SIG-M5 treated with dmso at 0.1 percent for 504 hours (cell line): Measurements from ENCODE around the gene SHLD1.

Experiments
- DNase-seq: peaks from one replicate; lab custom pipeline; 2025; ENCODE audit not compliant: unreplicated experiment; lab: John Stamatoyannopoulos, UW

The SHLD1 gene

DNA sequence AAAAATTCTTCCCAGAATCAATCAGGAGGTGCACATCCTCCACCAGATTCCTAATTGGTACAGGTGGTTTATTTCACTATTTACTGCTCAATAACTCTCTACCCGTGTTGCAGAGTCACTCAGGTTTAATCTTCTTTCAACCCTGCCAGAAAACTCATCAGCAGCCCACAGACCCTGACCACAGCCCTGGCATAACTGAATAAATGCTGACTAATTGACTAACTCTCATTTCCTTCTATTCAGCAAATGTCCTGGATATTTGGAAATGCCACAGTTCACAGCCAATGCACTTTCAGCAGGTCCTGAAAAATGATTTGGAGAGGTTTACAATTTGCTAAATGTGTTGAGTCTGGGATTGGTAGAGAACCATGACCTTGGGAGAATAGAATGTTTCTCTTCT is 137.8 kb downstream of the SHLD1 start:
- no peak for DNase-seq

DNA sequence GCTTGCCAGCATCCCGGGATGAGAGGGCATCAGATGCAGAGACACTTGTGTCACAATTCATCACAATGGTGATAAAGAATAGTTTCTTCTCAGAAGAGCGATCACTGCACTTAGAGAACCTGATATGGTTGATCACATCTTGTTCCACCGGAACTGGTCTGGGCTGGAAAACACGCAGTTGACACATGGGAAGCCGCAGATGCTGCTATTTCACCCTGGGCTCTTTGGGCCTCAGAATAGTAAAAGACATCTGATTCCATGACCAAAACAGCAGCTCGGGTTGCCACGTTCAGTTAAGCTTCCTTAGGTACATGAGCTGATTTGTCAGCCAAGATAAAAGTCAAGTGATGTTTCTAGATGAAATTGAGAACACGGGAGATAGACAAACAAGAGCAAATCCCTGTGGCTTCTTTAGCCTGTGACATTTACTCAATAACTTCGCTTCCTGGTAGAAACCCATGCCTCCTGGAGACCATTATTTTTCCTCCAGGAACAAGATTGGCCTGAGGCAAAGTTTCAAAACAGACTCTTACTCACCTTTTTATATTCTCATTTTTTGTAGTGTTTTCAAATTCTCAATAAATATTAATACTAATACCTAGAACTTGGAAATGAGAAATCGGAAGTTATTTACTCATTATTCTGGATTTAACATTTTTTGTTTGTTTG is 140.7 kb downstream of the SHLD1 start:
- DNase-seq = no peak

DNA sequence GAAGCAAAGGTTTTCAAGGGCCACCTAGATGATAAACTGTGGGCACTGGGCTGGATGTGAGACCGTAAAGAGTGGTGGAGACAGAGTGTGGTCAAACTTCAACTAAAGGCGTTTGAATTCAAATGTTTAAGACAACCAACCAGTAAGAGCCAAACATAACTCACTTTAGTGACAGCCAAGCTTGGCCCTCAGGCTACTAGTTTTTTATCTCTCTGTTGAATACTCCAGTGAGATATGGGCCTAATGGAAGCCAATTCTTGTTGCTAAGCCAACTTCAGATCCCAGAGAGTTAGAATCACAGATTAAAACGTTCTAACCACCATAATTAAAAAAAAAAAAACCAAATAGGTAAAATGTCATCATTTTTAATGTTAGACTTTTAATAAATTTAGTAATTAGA is 142.9 kb downstream of the SHLD1 start:
- no peak for DNase-seq

DNA sequence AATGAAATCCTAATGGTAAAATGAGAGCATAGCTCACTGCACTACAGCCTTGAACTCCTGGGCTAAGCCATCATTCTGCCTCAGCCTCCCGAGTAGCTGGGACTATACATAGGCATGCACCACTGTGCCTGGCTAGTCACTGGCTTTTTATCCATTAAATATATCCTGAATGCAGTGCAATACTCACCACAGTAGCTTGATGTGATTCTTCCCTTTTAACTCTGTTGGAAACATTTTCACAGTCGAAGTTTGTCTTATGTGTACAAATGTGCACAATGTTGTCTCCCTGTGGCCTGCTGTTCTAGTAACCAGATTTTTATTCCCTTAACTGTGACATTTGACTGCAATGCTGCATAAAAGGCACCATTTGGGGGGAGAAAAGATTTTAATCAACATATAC is 143.4 kb downstream of the SHLD1 start:
- DNase-seq = no peak

DNA sequence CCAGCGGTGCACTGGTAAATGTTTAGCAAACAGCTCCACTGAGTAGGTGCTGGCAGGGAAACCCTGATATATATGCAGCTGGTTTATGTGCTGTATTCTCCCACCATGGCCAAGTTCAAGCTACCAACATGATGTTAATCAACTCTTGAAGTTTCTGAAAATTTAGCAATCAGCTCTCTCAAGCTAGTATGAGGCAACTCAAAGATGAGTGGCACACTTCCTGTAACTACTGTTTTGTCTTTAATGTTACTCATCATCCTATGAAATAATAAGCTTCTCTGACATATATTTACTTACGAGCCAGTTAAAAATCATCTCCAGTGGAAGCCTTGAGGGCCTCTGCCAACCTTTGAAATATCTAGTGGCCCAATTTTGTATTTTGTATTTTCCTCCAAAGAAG is 145.4 kb downstream of the SHLD1 start:
- DNase-seq = peak; percentile 66

DNA sequence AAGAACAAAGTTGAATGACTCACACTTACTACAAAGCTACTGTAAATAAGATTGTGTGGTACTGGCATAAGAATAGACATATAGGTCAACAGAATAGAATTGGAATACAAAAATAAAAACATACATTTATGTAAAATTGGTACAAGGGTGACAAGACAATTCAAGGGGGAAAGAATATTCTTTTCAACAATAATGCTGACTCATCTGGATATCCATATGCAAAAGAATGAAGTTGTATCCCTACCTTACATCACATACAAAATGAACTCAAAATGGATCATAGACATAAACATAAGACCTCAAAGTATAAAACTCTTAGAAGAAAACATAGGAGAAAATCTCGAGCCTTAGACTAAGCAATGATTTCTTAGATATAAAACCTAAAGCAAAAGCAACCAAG is 149.2 kb downstream of the SHLD1 start:
- no peak for DNase-seq

DNA sequence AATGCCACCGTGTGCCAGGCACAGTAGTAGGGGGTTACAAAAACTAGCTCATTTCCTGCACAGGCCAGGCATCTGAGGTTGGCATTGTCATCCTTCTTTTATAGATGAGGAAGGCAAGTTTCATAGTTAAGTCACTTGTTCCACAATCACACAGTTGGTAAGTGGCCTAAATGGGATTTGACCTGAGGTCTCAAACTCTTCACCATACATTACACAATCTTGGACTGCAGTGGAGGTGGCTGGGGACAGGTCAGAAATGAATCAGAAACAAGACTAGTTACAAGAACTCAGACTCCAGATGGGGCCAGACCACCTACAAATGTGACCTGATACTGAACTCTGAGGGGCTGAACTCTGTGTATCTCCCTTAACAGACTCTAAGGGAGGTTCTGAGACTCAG is 150.7 kb downstream of the SHLD1 start:
- DNase-seq = no peak

DNA sequence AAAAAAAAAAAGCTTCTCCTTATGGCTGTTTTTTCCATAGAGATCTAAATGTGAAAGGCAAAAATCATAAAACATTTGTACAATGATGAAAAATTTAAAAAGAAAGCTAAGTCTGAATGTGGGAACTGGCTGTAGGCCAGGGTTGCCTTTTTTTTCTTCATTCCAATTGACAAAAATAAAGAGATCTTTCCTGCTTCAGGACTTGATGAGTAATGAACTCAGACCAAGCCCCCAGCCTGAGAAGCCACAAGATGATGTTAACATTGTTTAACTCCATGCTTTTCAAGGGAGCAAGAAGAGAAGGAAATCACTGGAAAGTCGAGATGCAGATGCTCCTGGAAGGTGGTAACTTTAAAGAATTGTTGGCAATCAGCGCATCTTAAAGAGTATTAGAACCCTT is 158.8 kb downstream of the SHLD1 start:
- no peak for DNase-seq

DNA sequence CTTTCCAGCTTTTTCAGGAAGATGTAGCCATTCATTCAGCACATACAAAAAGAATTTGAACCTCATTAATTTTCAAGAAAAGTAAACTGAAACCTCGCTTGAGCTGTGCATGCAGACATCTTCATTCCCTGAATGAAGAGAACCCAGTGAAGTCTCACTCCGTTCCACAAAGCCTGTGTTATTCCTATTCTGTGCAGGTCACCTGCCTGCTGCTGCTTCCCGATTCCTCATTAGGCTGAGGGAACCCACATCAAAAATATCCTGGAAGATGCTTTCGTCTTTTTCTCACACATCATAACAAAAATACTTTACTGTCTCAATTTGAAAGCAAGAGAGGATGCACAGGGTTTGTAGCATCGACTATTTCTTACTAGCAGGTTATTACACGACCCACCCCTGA is 160.0 kb downstream of the SHLD1 start:
- DNase-seq = no peak

DNA sequence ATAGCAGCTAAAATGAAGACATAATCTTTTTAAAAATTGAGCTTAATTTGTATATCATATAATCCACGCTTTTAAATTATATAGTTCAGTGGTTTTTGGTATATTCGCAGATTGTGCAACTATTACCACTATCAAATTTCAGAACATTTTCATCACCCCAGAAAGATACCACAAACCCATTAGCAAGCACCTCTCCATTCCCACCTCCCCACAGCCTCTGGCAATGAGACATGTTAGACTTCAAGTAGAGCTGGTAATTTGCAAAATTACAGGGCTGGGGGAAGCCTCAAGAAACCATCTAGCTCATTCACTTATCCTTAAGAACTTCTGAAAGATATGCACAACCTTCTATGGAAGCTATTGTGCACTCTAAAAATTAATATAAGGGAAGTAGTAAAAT is 163.0 kb downstream of the SHLD1 start:
- DNase-seq = no peak
